Epithelial cell of proximal tubule (primary cell): ENCODE data around the gene TBX20. TPM values are rescaled to one million over a fixed set of nuclear protein-coding genes. Genes with fewer than 3 reads are reported as not detected.

Source experiments
- total RNA-seq: library from RNA; depleted of rRNA; stranded (reverse); fragments of >200 nt; gene quantifications from 2 replicates; pipeline ENCODE4 v1.2.3, GENCODE V29; 2015

TBX20 gene
- total RNA-seq, 1 donor from 2014 or later: 0.69 TPM

Other genes starting within 250 kb of the TBX20 start
- 28.0 and 33.6 TPM in 2 replicates for gene DPY19L1, start 216.6 kb downstream of the TBX20 start, total RNA-seq